GM23338 (cell line): ENCODE data around the gene ALCAM. TPM values are rescaled to one million over a fixed set of nuclear protein-coding genes. Genes with fewer than 3 reads are reported as not detected.

Experiments
- ATAC-seq: fragments of 200-7000 bp; cut with Tn5 transposase; 3 replicates; pipeline ENCODE4 v1.9.1; 2020
- DNase-seq: peaks from one replicate; pipeline ENCODE4 v3.0.0-alpha.2; 2015; ENCODE audit warnings: low spot score
- H2AFZ ChIP-seq: fragments of 200-600 bp; sonication (generic); 2 replicates; pipeline ENCODE4 v1.8.0; 2016; ENCODE audit warnings: antibody characterized with exemption, mild to moderate bottlenecking, moderate library complexity
- H3F3A ChIP-seq: fragments of 200-600 bp; sonication (generic); replicated peaks from 2 replicates; pipeline ENCODE4 v1.8.0; 2017; ENCODE audit warnings: antibody characterized with exemption, mixed run types, low read depth
- H3K27ac ChIP-seq: fragments of 200-600 bp; sonication (generic); 2 replicates; pipeline ENCODE4 v1.6.1; 2016; ENCODE audit warnings: low read depth
- H3K27me3 ChIP-seq: fragments of 200-600 bp; sonication (generic); 2 replicates; pipeline ENCODE4 v1.8.0; 2016; ENCODE audit warnings: mild to moderate bottlenecking, mixed run types, moderate library complexity; ENCODE audit not compliant: insufficient read depth
- H3K36me3 ChIP-seq: fragments of 200-600 bp; sonication (generic); 2 replicates; pipeline ENCODE4 v1.8.0; 2016; ENCODE audit warnings: mild to moderate bottlenecking; ENCODE audit not compliant: insufficient read depth
- H3K4me1 ChIP-seq: fragments of 200-600 bp; sonication (generic); 2 replicates; pipeline ENCODE4 v1.8.0; 2016; ENCODE audit warnings: mild to moderate bottlenecking, moderate library complexity; ENCODE audit not compliant: insufficient read depth
- H3K4me2 ChIP-seq: fragments of 200-600 bp; sonication (generic); 2 replicates; pipeline ENCODE4 v1.7.1; 2017; ENCODE audit warnings: mixed run types
- H3K4me3 ChIP-seq: fragments of 200-600 bp; sonication (generic); 2 replicates; pipeline ENCODE4 v1.6.1; 2016; ENCODE audit warnings: mixed run types
- H3K79me2 ChIP-seq: fragments of 200-600 bp; sonication (generic); replicated peaks from 2 replicates; pipeline ENCODE4 v1.8.0; 2017; ENCODE audit warnings: mild to moderate bottlenecking; ENCODE audit not compliant: insufficient read depth
- H3K9me2 ChIP-seq: fragments of 200-600 bp; sonication (generic); 2 replicates; pipeline ENCODE4 v1.8.0; 2017; ENCODE audit not compliant: insufficient read depth
- H4K20me1 ChIP-seq: fragments of 200-600 bp; sonication (generic); replicated peaks from 2 replicates; pipeline ENCODE4 v1.8.0; 2017; ENCODE audit warnings: mild to moderate bottlenecking; ENCODE audit not compliant: insufficient read depth
- H3K27ac Mint-ChIP-seq: 2 replicates; pipeline ENCODE4 v1.8.0; 2020; ENCODE audit warnings: inconsistent platforms, mild to moderate bottlenecking, moderate library complexity, mixed read lengths
- H3K27me3 Mint-ChIP-seq: 3 replicates; pipeline ENCODE4 v1.8.0; 2022; ENCODE audit warnings: low read depth, mild to moderate bottlenecking, moderate library complexity, mixed read lengths, inconsistent platforms; ENCODE audit not compliant: insufficient read depth, poor library complexity
- H3K36me3 Mint-ChIP-seq: 3 replicates; pipeline ENCODE4 v1.8.0; 2021; ENCODE audit warnings: low read depth, mild to moderate bottlenecking, inconsistent platforms, moderate library complexity, mixed read lengths
- H3K4me1 Mint-ChIP-seq: 3 replicates; pipeline ENCODE4 v1.8.0; 2020; ENCODE audit warnings: mild to moderate bottlenecking, inconsistent platforms, mixed read lengths
- H3K4me3 Mint-ChIP-seq: 3 replicates; pipeline ENCODE4 v1.8.0; 2021; ENCODE audit warnings: moderate library complexity, mild to moderate bottlenecking, inconsistent platforms, mixed read lengths
- H3K9me3 Mint-ChIP-seq: 3 replicates; pipeline ENCODE4 v1.8.0; 2020; ENCODE audit warnings: moderate library complexity, mild to moderate bottlenecking, inconsistent platforms, mixed read lengths
- CREB1 ChIP-seq: fragments of 250-450 bp; sonication (Bioruptor Pico); IDR thresholded peaks from 2 replicates; pipeline ENCODE4 v1.5.0; 2020; ENCODE audit warnings: low read depth, mild to moderate bottlenecking, moderate library complexity
- EZH2 ChIP-seq: fragments of 200-600 bp; sonication (generic); IDR thresholded peaks from one replicate; pipeline ENCODE4 v1.8.0; 2017; ENCODE audit warnings: antibody characterized with exemption, mild to moderate bottlenecking, low read depth; ENCODE audit not compliant: unreplicated experiment
- EZH2phosphoT487 ChIP-seq: fragments of 200-600 bp; sonication (generic); IDR thresholded peaks from one replicate; pipeline ENCODE4 v1.8.1; 2018; ENCODE audit warnings: antibody characterized with exemption; ENCODE audit not compliant: unreplicated experiment
- JUNB ChIP-seq: IDR thresholded peaks from one replicate; pipeline ENCODE4 v1.6.1; 2016; ENCODE audit warnings: antibody characterized with exemption; ENCODE audit not compliant: unreplicated experiment
- NANOG ChIP-seq: IDR thresholded peaks from 2 replicates; pipeline ENCODE4 v1.6.1; 2016; ENCODE audit warnings: antibody characterized with exemption, borderline replicate concordance
- POLR2AphosphoS5 ChIP-seq: IDR thresholded peaks from 2 replicates; pipeline ENCODE4 v1.6.1; 2016; ENCODE audit warnings: antibody characterized with exemption, low read depth
- STAT1 ChIP-seq: IDR thresholded peaks from one replicate; pipeline ENCODE4 v1.6.1; 2016; ENCODE audit warnings: antibody characterized with exemption; ENCODE audit not compliant: unreplicated experiment
- ZNF114 ChIP-seq: fragments of 250-450 bp; sonication (Bioruptor Pico); IDR thresholded peaks from 2 replicates; pipeline ENCODE4 v1.5.0; 2020; ENCODE audit warnings: mild to moderate bottlenecking, moderate library complexity
- ZNF331 ChIP-seq: fragments of 250-450 bp; sonication (Bioruptor Pico); IDR thresholded peaks from 2 replicates; pipeline ENCODE4 v1.5.0; 2020; ENCODE audit warnings: low read depth, mild to moderate bottlenecking, moderate library complexity
- ZNF462 ChIP-seq: fragments of 250-450 bp; sonication (Bioruptor Pico); IDR thresholded peaks from 2 replicates; pipeline ENCODE4 v1.5.0; 2020; ENCODE audit warnings: mild to moderate bottlenecking, moderate library complexity
- polyA plus RNA-seq: library from polyadenylated mRNA; unstranded; fragments of >200 nt; fragmentation: Nextera tagmentation; extraction: Ambion mirVana; gene quantifications from 2 replicates; pipeline ENCODE4 v1.2.1, GENCODE V29; 2016
- total RNA-seq: library from RNA; depleted of rRNA; stranded (reverse); fragments of >200 nt; shearing (Covaris generic); gene quantifications from 2 replicates; pipeline ENCODE4 v1.2.3, GENCODE V29; 2014
- TF ChIP-seq, protein P1 (sequence below): IDR thresholded peaks from 2 replicates; pipeline ENCODE4 v1.6.1; 2016; ENCODE audit warnings: antibody characterized with exemption
- TF ChIP-seq, protein P2 (sequence below): IDR thresholded peaks from one replicate; pipeline ENCODE4 v1.6.1; 2018; ENCODE audit warnings: antibody characterized with exemption; ENCODE audit not compliant: unreplicated experiment
- TF ChIP-seq, protein P3 (sequence below), 2 experiments: fragments of 200-600 bp in 1 of 2; sonication (generic) in 1 of 2; conservative IDR thresholded peaks; 2 replicates each; pipeline versions ENCODE4 v1.5.1 to v1.6.1; 2016 to 2017; ENCODE audit warnings: antibody characterized with exemption in 2 of 2, low read depth in 2 of 2, mild to moderate bottlenecking in 2 of 2, moderate library complexity in 1 of 2

ALCAM gene
- total and polyA plus RNA-seq, 2 experiments from 2014 or later = 11.3 to 36.0 TPM

DNA sequence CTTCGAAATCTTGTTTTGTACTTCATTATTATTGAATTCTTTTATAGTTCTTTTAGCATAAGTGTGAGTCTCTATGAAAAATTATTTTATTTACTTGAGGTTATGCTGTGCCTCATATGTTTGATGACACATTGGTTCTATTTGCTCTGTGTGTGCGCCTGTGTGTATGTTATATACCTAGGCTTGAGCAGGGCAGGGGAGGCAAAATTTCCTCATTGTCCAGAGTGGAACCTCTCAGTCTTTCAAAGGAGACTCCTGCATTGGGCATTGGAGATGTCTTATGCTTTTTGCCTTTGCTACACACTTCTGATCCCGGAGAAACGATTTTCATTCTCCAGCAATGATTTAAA lies 58.4 kb downstream of the ALCAM start:
- H2AFZ ChIP-seq = no peak overlapping the region
- H3K4me2 ChIP-seq = no peak overlapping the region
- H3K9me3 Mint-ChIP-seq = no peaks in the 10 kb centered on the region
- no peaks in the 10 kb centered on the region for H4K20me1 ChIP-seq
- peaks cover 15% of the 10 kb centered on the region for H3K4me1 Mint-ChIP-seq
- ATAC-seq (no peak), DNase-seq (no peak)
- H3K27me3 Mint-ChIP-seq = no peaks in the 10 kb centered on the region
- no peaks in the 10 kb centered on the region for H3K27me3 ChIP-seq
- no peaks in the 10 kb centered on the region for H3K79me2 ChIP-seq
- H3K9me2 ChIP-seq = no peaks in the 10 kb centered on the region
- peaks cover 8% of the 10 kb centered on the region; the same call in 1 of the 2 replicates for H3K4me1 ChIP-seq
- H3K4me3 Mint-ChIP-seq = no peak overlapping the region
- H3K36me3 ChIP-seq = no peaks in the 10 kb centered on the region
- TF ChIP-seq ZNF331 (CRISPR knock-in tag) (no peak), EZH2phosphoT487 (no peak), POLR2AphosphoS5 (no peak), NANOG (no peak), EZH2 (no peak), CREB1 (CRISPR knock-in tag) (no peak), ZNF114 (no peak), ZNF462 (CRISPR knock-in tag) (no peak), JUNB (no peak), STAT1 (no peak)
- TF ChIP-seq, protein P1, sequence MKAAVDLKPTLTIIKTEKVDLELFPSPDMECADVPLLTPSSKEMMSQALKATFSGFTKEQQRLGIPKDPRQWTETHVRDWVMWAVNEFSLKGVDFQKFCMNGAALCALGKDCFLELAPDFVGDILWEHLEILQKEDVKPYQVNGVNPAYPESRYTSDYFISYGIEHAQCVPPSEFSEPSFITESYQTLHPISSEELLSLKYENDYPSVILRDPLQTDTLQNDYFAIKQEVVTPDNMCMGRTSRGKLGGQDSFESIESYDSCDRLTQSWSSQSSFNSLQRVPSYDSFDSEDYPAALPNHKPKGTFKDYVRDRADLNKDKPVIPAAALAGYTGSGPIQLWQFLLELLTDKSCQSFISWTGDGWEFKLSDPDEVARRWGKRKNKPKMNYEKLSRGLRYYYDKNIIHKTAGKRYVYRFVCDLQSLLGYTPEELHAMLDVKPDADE = no peak
- TF ChIP-seq, protein P2, sequence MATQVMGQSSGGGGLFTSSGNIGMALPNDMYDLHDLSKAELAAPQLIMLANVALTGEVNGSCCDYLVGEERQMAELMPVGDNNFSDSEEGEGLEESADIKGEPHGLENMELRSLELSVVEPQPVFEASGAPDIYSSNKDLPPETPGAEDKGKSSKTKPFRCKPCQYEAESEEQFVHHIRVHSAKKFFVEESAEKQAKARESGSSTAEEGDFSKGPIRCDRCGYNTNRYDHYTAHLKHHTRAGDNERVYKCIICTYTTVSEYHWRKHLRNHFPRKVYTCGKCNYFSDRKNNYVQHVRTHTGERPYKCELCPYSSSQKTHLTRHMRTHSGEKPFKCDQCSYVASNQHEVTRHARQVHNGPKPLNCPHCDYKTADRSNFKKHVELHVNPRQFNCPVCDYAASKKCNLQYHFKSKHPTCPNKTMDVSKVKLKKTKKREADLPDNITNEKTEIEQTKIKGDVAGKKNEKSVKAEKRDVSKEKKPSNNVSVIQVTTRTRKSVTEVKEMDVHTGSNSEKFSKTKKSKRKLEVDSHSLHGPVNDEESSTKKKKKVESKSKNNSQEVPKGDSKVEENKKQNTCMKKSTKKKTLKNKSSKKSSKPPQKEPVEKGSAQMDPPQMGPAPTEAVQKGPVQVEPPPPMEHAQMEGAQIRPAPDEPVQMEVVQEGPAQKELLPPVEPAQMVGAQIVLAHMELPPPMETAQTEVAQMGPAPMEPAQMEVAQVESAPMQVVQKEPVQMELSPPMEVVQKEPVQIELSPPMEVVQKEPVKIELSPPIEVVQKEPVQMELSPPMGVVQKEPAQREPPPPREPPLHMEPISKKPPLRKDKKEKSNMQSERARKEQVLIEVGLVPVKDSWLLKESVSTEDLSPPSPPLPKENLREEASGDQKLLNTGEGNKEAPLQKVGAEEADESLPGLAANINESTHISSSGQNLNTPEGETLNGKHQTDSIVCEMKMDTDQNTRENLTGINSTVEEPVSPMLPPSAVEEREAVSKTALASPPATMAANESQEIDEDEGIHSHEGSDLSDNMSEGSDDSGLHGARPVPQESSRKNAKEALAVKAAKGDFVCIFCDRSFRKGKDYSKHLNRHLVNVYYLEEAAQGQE = no peak
- TF ChIP-seq, protein P3, sequence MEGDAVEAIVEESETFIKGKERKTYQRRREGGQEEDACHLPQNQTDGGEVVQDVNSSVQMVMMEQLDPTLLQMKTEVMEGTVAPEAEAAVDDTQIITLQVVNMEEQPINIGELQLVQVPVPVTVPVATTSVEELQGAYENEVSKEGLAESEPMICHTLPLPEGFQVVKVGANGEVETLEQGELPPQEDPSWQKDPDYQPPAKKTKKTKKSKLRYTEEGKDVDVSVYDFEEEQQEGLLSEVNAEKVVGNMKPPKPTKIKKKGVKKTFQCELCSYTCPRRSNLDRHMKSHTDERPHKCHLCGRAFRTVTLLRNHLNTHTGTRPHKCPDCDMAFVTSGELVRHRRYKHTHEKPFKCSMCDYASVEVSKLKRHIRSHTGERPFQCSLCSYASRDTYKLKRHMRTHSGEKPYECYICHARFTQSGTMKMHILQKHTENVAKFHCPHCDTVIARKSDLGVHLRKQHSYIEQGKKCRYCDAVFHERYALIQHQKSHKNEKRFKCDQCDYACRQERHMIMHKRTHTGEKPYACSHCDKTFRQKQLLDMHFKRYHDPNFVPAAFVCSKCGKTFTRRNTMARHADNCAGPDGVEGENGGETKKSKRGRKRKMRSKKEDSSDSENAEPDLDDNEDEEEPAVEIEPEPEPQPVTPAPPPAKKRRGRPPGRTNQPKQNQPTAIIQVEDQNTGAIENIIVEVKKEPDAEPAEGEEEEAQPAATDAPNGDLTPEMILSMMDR (conservative IDR thresholded peaks at IDR 0.05; ENCODE audit: low read depth in 2 of 2) = no peak
- no peaks in the 10 kb centered on the region for H3K36me3 Mint-ChIP-seq
- H3F3A ChIP-seq = no peaks in the 10 kb centered on the region
- no peak overlapping the region for H3K27ac ChIP-seq
- H3K27ac Mint-ChIP-seq = no peak overlapping the region
- no peak overlapping the region for H3K4me3 ChIP-seq
